GM10847 (cell line): Measurements from ENCODE around the gene SETDB1.

Source experiments
- POLR2A ChIP-seq: IDR thresholded peaks from 2 replicates; pipeline ENCODE4 v1.6.1; 2011; ENCODE audit not compliant: insufficient read length; ENCODE audit errors: extremely low read depth

Gene SETDB1

GRCh38 chr1:150926097-150926741 lies at the start of gene SETDB1:
Gene SETDB1 (plus strand): TSS chr1:150926363. CDS start chr1:150927715, 1,352 bp downstream.
- TF ChIP-seq POLR2A, result no peak

- no peak for TF ChIP-seq POLR2A
Measured at GRCh38 chr1:150881331-150882070, 44.7 kb upstream of the SETDB1 start.

- TF ChIP-seq POLR2A, result no peak
Measured at GRCh38 chr1:150887018-150887417, 39.1 kb upstream of the SETDB1 start, which contains the start of gene CTXND2. Gene CTXND2 (plus strand): TSS chr1:150887136. CDS start chr1:150912315, 25,179 bp downstream.

DNA sequence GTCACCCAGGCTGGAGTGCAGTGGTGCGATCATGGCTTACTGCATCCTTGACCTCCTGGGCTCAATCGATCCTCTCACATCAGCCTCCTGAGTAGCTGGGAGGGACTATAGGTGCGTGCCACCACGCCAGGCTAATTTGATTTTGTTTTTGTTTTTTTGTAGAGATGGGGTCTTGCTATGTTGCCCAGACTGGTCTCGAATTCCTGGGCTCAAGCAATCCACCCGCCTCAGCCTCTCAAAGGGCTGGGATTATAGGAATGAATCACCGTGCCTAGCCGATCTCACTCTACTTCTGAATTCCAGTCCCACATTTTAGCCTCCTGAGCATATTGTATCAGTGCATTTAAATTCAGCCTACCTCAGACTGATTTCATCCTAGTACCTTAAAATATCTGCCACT lies 37.4 kb upstream of the SETDB1 start:
- TF ChIP-seq POLR2A, result no peak

- no peak for TF ChIP-seq POLR2A
Measured at GRCh38 chr1:150890033-150890416, 36.1 kb upstream of the SETDB1 start.

DNA sequence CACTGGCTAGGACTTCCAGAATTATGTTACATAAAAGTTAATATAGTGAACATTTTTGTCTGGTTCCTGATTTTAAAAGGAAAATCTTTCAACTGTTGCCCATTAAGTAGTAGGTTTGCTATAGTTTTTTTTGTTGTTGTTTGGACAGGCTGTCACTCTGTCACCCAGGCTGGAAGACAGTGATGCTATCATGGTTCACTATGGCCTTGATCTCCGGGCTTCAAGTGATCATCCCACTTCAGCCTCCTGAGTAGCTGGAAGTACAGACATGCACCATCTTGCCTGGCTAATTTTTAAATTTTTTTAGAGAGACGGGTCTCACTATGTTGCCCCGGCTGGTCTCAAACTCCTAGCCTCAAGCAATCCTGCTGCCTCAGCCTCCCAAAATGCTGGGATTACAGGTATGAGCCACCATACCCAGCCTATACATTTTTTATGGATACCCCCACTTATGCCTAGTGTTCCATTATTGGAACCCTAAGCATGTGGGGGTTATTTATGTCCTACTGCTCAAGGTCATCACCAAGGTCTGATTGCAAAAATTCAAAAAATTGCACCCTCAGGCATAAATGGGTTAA lies 32.7 kb upstream of the SETDB1 start:
- no peak for TF ChIP-seq POLR2A

DNA sequence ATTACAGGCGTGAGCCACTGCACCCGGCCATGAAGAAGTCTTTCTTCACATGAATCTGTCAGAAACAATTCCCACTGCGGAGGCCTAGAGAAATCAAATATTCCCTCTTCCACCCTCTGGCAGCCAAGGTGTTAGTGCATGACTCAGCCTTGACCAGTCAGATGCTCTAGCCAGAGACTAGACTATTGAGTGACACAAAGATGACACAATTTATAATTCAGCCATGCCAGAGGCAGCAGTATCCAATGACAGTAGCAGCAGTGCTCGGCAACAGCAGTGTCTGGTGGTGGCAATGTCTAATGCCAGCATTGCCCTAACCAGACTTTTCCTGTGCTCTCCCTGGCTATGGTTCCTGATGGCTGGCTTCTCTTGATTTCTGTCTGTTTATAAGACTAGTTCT lies 30.5 kb upstream of the SETDB1 start:
- TF ChIP-seq POLR2A, result no peak

DNA sequence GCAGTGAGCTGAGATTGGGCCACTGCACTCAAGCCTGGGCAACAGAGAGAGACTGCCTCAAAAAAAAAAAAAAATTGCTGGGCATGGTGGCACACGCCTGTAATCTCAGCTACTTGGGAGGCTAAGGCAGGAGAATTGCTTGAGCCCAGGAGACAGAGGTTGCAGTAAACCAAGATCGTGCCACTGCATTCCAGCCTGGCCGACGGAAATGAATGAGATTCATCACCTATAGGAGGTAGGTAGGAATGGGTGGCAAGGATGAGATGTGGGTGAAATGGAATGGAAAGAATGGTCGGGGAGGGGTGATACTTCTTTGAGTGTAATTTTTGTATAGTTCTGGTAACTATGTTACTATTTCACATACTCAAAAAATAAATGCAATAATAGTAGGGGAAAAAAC lies 23.8 kb upstream of the SETDB1 start:
- TF ChIP-seq POLR2A, result no peak

DNA sequence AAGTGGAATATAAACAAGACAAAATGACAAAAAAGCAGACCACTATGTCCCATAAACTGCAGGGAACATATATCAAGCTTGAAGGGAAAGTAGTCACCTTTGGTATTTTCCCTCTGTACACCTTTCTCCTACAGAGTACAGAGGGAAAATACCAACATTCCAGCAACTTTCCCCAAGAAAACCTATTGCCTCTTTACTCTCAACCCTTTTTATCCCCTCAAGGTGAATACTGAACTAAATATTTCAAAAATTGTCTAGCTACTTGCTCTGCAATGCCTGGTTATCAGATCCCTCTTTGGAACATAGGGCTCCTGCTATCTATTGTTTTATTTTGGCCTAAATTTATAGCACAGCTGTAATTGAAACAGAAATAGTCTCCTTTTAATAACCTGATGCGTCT lies 23.4 kb upstream of the SETDB1 start:
- TF ChIP-seq POLR2A, result no peak

DNA sequence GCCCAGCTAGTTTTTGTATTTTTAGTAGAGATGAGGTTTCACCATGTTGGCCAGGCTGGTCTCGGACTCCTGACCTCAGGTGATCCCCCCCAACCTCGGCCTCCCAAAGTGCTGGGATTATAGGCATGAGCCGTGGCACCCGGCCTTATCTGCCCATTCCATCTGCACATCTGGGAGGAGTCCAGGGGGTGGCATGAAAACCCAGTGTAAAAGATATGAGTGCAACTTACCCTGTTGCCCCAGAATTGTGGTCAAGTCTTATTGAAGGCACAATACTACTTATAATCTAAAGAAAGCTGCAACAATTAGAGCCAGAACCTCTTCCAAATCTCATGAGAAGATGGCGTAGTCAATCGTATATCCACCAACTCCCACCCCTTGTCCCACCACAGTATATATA lies 20.9 kb upstream of the SETDB1 start:
- TF ChIP-seq POLR2A, result no peak

GRCh38 chr1:150906329-150906728 lies 19.8 kb upstream of the SETDB1 start:
- TF ChIP-seq POLR2A, result no peak

DNA sequence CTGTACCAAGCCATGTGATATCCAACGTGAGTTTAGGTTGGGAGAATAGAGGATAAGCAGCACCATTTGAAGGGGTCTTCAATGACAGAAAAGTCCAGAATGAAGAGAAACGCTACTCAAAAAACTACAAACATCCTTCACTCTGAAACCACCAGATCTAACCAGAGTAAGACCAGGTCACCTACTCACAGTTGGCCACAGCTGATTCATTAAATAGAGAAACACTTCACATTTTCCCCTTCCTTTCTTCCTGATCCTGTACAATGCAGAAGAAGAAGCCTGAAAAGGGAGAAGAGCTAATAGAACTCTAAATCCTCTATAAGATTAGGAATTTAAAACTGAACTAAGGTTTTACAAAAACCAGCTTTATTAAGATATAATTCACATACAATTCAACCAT lies 19.4 kb upstream of the SETDB1 start:
- TF ChIP-seq POLR2A, result no peak

- no peak for TF ChIP-seq POLR2A
Measured at GRCh38 chr1:150909585-150910180, 16.5 kb upstream of the SETDB1 start.

GRCh38 chr1:150912623-150913022 lies 13.5 kb upstream of the SETDB1 start:
- TF ChIP-seq POLR2A, result no peak

DNA sequence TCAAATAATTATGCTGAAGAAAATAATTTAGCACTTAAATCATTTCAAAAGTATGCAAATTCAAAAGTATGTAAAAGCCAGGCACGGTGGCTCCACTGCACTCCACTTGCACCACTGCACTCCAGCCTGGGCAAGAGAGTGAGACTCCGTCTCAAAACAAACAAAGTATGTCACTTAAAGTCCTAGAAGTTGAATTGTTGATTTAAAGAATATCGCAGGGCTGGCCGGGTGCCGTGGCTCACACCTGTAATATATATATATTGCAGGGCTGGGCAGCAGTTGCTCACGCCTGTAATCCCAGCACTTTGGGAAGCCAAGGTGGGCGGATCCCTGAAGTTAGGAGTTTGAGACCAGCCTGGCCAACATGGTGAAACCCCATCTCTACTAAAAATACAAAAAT lies 8.8 kb upstream of the SETDB1 start:
- TF ChIP-seq POLR2A, result no peak

- no peak for TF ChIP-seq POLR2A
Measured at GRCh38 chr1:150922519-150922975, 3.6 kb upstream of the SETDB1 start.

GRCh38 chr1:150925080-150925479 lies 1.1 kb upstream of the SETDB1 start:
- no peak for TF ChIP-seq POLR2A

GRCh38 chr1:150927624-150928023 lies 1.5 kb downstream of the SETDB1 start:
- TF ChIP-seq POLR2A, result no peak
